A549 (cell line): ENCODE data around the gene ZNF628. TPM values are rescaled to one million over a fixed set of nuclear protein-coding genes. Genes with fewer than 3 reads are reported as not detected.

Source experiments
- ATAC-seq, 2 experiments: fragments of 200-7000 bp in 1 of 2; fragments of >200 bp in 1 of 2; cut with Nextera tagmentation in 1 of 2; cut with Tn5 transposase in 1 of 2; 3 replicates each; pipeline versions ENCODE4 v1.8.0 to v1.9.1; 2018 to 2020; ENCODE audit warnings: mild to moderate bottlenecking in 1 of 2, moderate library complexity in 1 of 2
- CTCF ChIA-PET: fragments of 300-600 bp; sonication (Branson Sonifier 250); formaldehyde crosslinking; extraction: SDS; loops from one replicate; lab custom pipeline; 2021; ENCODE audit warnings: antibody characterized with exemption, inconsistent platforms; lab: Yijun Ruan, JAX
- POLR2A ChIA-PET: fragments of 350-600 bp; formaldehyde crosslinking; extraction: SDS; loops from one replicate; lab custom pipeline; 2021; ENCODE audit warnings: antibody characterized with exemption, inconsistent platforms; lab: Yijun Ruan, JAX
- DNase-seq, 2 experiments: peaks; one replicate each; pipeline versions ENCODE4 v3.0.0 to v3.0.0-alpha.2; 2011 to 2016; ENCODE audit warnings: low read depth in 1 of 2, low spot score in 1 of 2
- FAIRE-seq: peaks from 2 replicates; lab custom pipeline; 2011; peaks lifted over from hg19 to GRCh38; lab: Jason Lieb, UNC
- H3K27ac ChIP-seq, 2 experiments: fragments of >200 bp; sonication (Bioruptor Twin); formaldehyde crosslinking; 3 replicates each; pipeline ENCODE4 v1.5.1; 2016 to 2017
- H3K4me1 ChIP-seq: fragments of >200 bp; sonication (Bioruptor Twin); formaldehyde crosslinking; 3 replicates; pipeline ENCODE4 v1.6.1; 2016
- H3K4me2 ChIP-seq: fragments of >200 bp; sonication (Bioruptor Twin); formaldehyde crosslinking; 3 replicates; pipeline ENCODE4 v1.6.1; 2016
- H3K4me3 ChIP-seq: fragments of >200 bp; sonication (Bioruptor Twin); formaldehyde crosslinking; 3 replicates; pipeline ENCODE4 v1.5.1; 2016
- H3K9me3 ChIP-seq: fragments of >200 bp; sonication (Bioruptor Twin); formaldehyde crosslinking; 3 replicates; pipeline ENCODE4 v1.6.1; 2016
- BCL3 ChIP-seq: fragments of >200 bp; sonication (Bioruptor Twin); formaldehyde crosslinking; IDR thresholded peaks from 3 replicates; pipeline ENCODE4 v1.6.1; 2016
- CBX2 ChIP-seq: fragments of 200-600 bp; sonication (generic); IDR thresholded peaks from 2 replicates; pipeline ENCODE4 v1.6.1; 2016; ENCODE audit warnings: low read depth, mild to moderate bottlenecking, borderline replicate concordance
- CEBPB ChIP-seq, 2 experiments: fragments of >200 bp in 1 of 2; sonication (Bioruptor Twin) in 1 of 2; formaldehyde crosslinking in 1 of 2; IDR thresholded peaks; 2 replicates each; pipeline ENCODE4 v1.6.1; 2012 to 2016
- CHD4 ChIP-seq: fragments of 200-600 bp; sonication (generic); IDR thresholded peaks from 2 replicates; pipeline ENCODE4 v1.6.1; 2016; ENCODE audit warnings: antibody characterized with exemption, mild to moderate bottlenecking, borderline replicate concordance
- FOSL2 ChIP-seq, 2 experiments: fragments of 450-650 bp in 1 of 2; fragments of >200 bp in 1 of 2; sonication (Bioruptor Twin) in 1 of 2; formaldehyde crosslinking; IDR thresholded peaks; 2 replicates each; pipeline versions ENCODE4 v1.5.0 to v1.6.1; 2016 to 2020; ENCODE audit warnings: mild to moderate bottlenecking in 1 of 2, moderate library complexity in 1 of 2
- GATA3 ChIP-seq: IDR thresholded peaks from 2 replicates; pipeline ENCODE4 v1.6.1; 2012; ENCODE audit warnings: borderline replicate concordance
- HES2 ChIP-seq: fragments of >200 bp; sonication (Bioruptor Twin); formaldehyde crosslinking; IDR thresholded peaks from 2 replicates; pipeline ENCODE4 v1.6.1; 2016
- HOXB13 ChIP-seq: fragments of 250-450 bp; sonication (Bioruptor Pico); IDR thresholded peaks from 2 replicates; pipeline ENCODE4 v1.5.0; 2020; ENCODE audit warnings: low read depth, mild to moderate bottlenecking, moderate library complexity
- JUN ChIP-seq, 2 experiments: fragments of >200 bp; sonication (Bioruptor Twin); formaldehyde crosslinking; IDR thresholded peaks; 2 replicates in 1 of 2; 3 replicates in 1 of 2; pipeline ENCODE4 v1.6.1; 2016 to 2017
- KDM1A ChIP-seq: fragments of 200-600 bp; sonication (generic); IDR thresholded peaks from 2 replicates; pipeline ENCODE4 v1.6.1; 2016; ENCODE audit warnings: low read depth, mild to moderate bottlenecking
- NR3C1 ChIP-seq: fragments of >200 bp; sonication (Bioruptor Twin); formaldehyde crosslinking; IDR thresholded peaks from 3 replicates; pipeline ENCODE4 v1.6.1; 2017
- RARB ChIP-seq: fragments of 250-450 bp; sonication (Bioruptor Pico); IDR thresholded peaks from 2 replicates; pipeline ENCODE4 v1.8.0; 2021; ENCODE audit warnings: mild to moderate bottlenecking, moderate library complexity
- REST ChIP-seq: fragments of 200-600 bp; sonication (generic); IDR thresholded peaks from 2 replicates; pipeline ENCODE4 v1.6.1; 2016; ENCODE audit warnings: antibody characterized with exemption, mild to moderate bottlenecking, moderate library complexity
- RFX5 ChIP-seq: fragments of 450-650 bp; IDR thresholded peaks from 2 replicates; pipeline ENCODE4 v1.7.1; 2014; ENCODE audit warnings: antibody characterized with exemption, mild to moderate bottlenecking, moderate library complexity
- SMC3 ChIP-seq: fragments of >200 bp; sonication (Bioruptor Twin); formaldehyde crosslinking; IDR thresholded peaks from 3 replicates; pipeline ENCODE4 v1.6.1; 2018; ENCODE audit warnings: inconsistent platforms
- SREBF2 ChIP-seq: fragments of 450-650 bp; IDR thresholded peaks from 2 replicates; pipeline ENCODE4 v1.6.1; 2014; ENCODE audit warnings: mild to moderate bottlenecking, moderate library complexity
- TP53 ChIP-seq: fragments of 250-450 bp; sonication (Bioruptor Pico); IDR thresholded peaks from 2 replicates; pipeline ENCODE4 v1.5.0; 2021; ENCODE audit warnings: mild to moderate bottlenecking, moderate library complexity
- USF2 ChIP-seq: fragments of 450-650 bp; IDR thresholded peaks from 2 replicates; pipeline ENCODE4 v1.6.1; 2014; ENCODE audit warnings: antibody characterized with exemption
- ZSCAN20 ChIP-seq: fragments of 250-450 bp; sonication (Bioruptor Pico); IDR thresholded peaks from 2 replicates; pipeline ENCODE4 v1.8.0; 2022; ENCODE audit warnings: mild to moderate bottlenecking, moderate library complexity
- WGBS: methylation state at CpG from one replicate; pipeline ENCODE4 v1.1.6; 2017; ENCODE audit errors: missing lambda C conversion rate; 5-methylcytosine and 5-hydroxymethylcytosine counted together
- polyA plus RNA-seq, 4 experiments: library from polyadenylated mRNA; depleted of rRNA in 3 of 4; stranded (reverse); fragments of >200 nt; fragmentation: RNase III in 1 of 4; extraction: RNeasy Plus Mini Kit Qiagen cat#74134 plus additional on column Dnase treatment in 1 of 4; gene quantifications; 2 replicates in 3 of 4; 3 replicates in 1 of 4; pipeline ENCODE4 v1.2.3, GENCODE V29; 2011 to 2017
- TF ChIP-seq, protein P1 (sequence below): fragments of 250-450 bp; sonication (Bioruptor Pico); IDR thresholded peaks from 2 replicates; pipeline ENCODE4 v1.5.0; 2020; ENCODE audit warnings: low read depth, mild to moderate bottlenecking, moderate library complexity

Gene ZNF628
- polyA plus RNA-seq, 2 of the 4 experiments (the other 2 are of a cell fraction): 0.32 to 5.7 TPM

GRCh38 chr19:55490478-55491432 lies 14.3 kb downstream of the ZNF628 start:
- FAIRE-seq (no peak), DNase-seq (no peak), ATAC-seq (peak in 1 of 2 experiments; percentile 2; a peak in 1 of 6 replicates)
- ChIA-PET POLR2A (interaction anchor here (2.9 kb wide), 1 partner anchor 14 kb away, joined by 7 read pairs; the partner anchor contains the start of gene ZNF628), CTCF (interaction anchor here (0.6 to 17.3 kb wide), 12 partner anchors 12 to 350 kb away, joined by 3 to 219 read pairs (median 5); no protein-coding TSS in a partner anchor)
- no peaks in the 10 kb centered on the region for H3K9me3 ChIP-seq
- 88% methylated on average over 40 of the region's 52 CpGs for WGBS
- H3K4me3 ChIP-seq: no peak overlapping the region
- no peak overlapping the region for H3K4me2 ChIP-seq
- TF ChIP-seq JUN (IDR thresholded peaks at IDR 0.05) (no peak), RARB (CRISPR knock-in tag) (no peak)
- peaks cover 61% of the 10 kb centered on the region for H3K4me1 ChIP-seq
- H3K27ac ChIP-seq: no peak overlapping the region

GRCh38 chr19:55491546-55492360 lies 15.3 kb downstream of the ZNF628 start:
- Histone ChIP-seq H3K9me3 (no peaks in the 10 kb centered on the region), H3K27ac (0 out of 6 replicates have a peak overlapping the region, but pooled peaks of 1 of the 2 experiments have one; percentile 4), H3K4me1 (peaks cover 51% of the 10 kb centered on the region), H3K4me3 (no peak overlapping the region), H3K4me2 (no peak overlapping the region)
- FAIRE-seq (no peak), DNase-seq (no peak), ATAC-seq (peak in 1 of 2 experiments; percentile 2; a peak in 1 of 6 replicates)
- WGBS: 72% methylated on average over 24 of the region's 24 CpGs
- no peak for TF ChIP-seq SREBF2
- TF ChIP-seq SMC3: no peak
- no peak for TF ChIP-seq CEBPB (IDR thresholded peaks at IDR 0.05)
- no peak for TF ChIP-seq REST
- no peak for TF ChIP-seq CHD4
- TF ChIP-seq KDM1A: no peak
- no peak for TF ChIP-seq HES2
- TF ChIP-seq, protein P1, sequence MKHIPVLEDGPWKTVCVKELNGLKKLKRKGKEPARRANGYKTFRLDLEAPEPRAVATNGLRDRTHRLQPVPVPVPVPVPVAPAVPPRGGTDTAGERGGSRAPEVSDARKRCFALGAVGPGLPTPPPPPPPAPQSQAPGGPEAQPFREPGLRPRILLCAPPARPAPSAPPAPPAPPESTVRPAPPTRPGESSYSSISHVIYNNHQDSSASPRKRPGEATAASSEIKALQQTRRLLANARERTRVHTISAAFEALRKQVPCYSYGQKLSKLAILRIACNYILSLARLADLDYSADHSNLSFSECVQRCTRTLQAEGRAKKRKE (CRISPR knock-in tag): no peak
- TF ChIP-seq ZSCAN20: no peak
- TF ChIP-seq USF2: no peak
- TF ChIP-seq NR3C1: no peak
- no peak for TF ChIP-seq TP53
- TF ChIP-seq GATA3: no peak
- no peak for TF ChIP-seq RARB (CRISPR knock-in tag)
- TF ChIP-seq HOXB13 (CRISPR knock-in tag): no peak
- no peak for TF ChIP-seq CBX2
- TF ChIP-seq RFX5: no peak
- TF ChIP-seq FOSL2 (IDR thresholded peaks at IDR 0.05): no peak
- TF ChIP-seq FOSL2 (CRISPR knock-in tag; IDR thresholded peaks at IDR 0.05): no peak
- no peak for TF ChIP-seq BCL3
- CTCF ChIA-PET: interaction anchor here (0.6 to 17.3 kb wide), 12 partner anchors 12 to 351 kb away, joined by 3 to 219 read pairs (median 6); no protein-coding TSS in a partner anchor
- POLR2A ChIA-PET: interaction anchor here (2.9 kb wide), 1 partner anchor 15 kb away, joined by 7 read pairs; the partner anchor contains the start of gene ZNF628
